Thyroid gland (tissue), 4 donors: Measurements from ENCODE around the gene COA7.

ENCODE experiments used
- CTCF ChIP-seq, 6 experiments: fragments of 200-600 bp in 3 of 6; fragments of 450-650 bp in 3 of 6; sonication (generic) in 3 of 6; IDR thresholded peaks; one replicate each; pipeline ENCODE4 v1.5.1; 2016 to 2019; ENCODE audit warnings: antibody characterized with exemption in 6 of 6, mild to moderate bottlenecking in 2 of 6, inconsistent platforms in 1 of 6, moderate library complexity in 1 of 6
- POLR2A ChIP-seq, 2 donors: fragments of 450-650 bp; IDR thresholded peaks; one replicate each; pipeline ENCODE4 v1.6.1; 2017; ENCODE audit warnings: antibody characterized with exemption in 2 of 2, mild to moderate bottlenecking in 2 of 2, moderate library complexity in 1 of 2

- TF ChIP-seq POLR2A (IDR thresholded peaks at IDR 0.05) (no peak), CTCF (IDR thresholded peaks at IDR 0.05) (no peak)
Measured at GRCh38 chr1:52667290-52667689, 30.9 kb downstream of the COA7 start.
